ENCODE data around the gene USP10.
A peak's percentile ranks its signal among the peaks of the same experiment; 100 is the strongest.
"Not testable (repeated sequence)": the region's sequence is repeated elsewhere in the genome, so short reads cannot be mapped to it uniquely, and the experiment has no call there.

USP10 gene

DNA sequence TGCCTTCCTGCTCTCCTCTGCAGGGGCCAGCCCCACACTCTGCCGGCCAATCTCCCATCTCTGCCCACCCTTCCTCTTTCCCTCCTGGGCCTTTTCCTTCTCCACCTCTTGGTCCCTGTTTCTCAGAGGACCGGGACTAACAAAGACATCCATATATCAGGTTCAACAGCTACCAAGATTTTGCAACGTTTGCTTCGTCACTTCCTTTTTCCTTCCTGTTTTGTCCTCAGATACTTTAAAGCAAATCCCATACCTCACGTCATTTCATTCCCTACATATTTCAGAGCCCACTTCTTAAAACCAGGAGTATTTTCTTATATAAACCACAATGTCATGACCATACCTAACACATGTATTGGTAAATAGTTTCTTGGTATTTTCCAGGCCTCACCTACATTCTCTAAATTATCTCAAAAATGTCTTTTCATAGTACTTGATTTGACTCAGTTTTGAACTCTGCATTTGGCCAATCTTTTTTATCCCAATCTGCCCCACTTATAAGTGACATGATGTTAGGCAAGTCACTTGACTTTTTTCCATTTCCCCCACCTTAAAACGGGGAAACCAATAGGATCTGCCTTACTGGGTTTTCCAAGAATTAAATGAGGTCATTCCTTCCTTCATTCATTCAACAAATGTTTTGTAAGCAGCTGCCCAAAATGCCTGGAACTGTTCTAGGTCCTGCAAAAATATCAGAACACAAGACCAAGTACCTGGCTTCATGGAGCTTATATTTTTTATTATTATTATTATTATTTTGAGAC lies 7.2 kb upstream of the USP10 start:
- Mint-ChIP-seq H3K9me3 (no peaks in the 10 kb centered on the region), H3K36me3 (ENCODE audit: insufficient read depth) (no peaks in the 10 kb centered on the region), H3K4me3 (no peak overlapping the region), H3K4me1 (no peaks in the 10 kb centered on the region), H3K27ac (ENCODE audit: low read depth) (no peak overlapping the region), H3K27me3 (peaks cover 14% of the 10 kb centered on the region)
- DNase-seq (ENCODE audit: low spot score in 2 of 2) (no peak), ATAC-seq (replicated peaks; ENCODE audit: extremely low read depth, poor library complexity, severe bottlenecking) (no peak)

DNA sequence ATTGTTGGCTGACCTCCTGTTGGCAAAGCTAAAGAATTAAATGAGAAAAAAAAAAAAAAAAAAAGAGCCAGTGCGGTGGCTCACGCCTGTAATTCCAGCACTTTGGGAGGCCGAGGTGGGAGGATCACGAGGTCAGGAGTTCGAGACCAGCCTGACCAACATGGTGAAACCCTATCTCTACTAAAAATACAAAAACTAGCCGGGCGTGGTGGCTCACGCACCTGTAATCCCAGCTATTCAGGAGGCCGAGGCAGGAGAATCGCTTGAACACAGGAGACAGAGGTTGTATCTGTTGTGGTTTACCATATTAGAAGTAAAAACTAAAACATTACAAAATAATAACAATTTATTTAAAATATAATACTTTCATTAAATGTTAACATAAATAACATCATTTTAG lies 5.9 kb upstream of the USP10 start:
- not testable (repeated sequence) for H3K9me3 Mint-ChIP-seq; H3K27ac Mint-ChIP-seq (ENCODE audit: low read depth); H3K36me3 Mint-ChIP-seq (ENCODE audit: insufficient read depth); H3K4me1 Mint-ChIP-seq; ATAC-seq (replicated peaks; ENCODE audit: extremely low read depth, poor library complexity, severe bottlenecking); H3K4me3 Mint-ChIP-seq; DNase-seq (ENCODE audit: low spot score in 2 of 2)
- peaks cover 14% of the 10 kb centered on the region for H3K27me3 Mint-ChIP-seq

DNA sequence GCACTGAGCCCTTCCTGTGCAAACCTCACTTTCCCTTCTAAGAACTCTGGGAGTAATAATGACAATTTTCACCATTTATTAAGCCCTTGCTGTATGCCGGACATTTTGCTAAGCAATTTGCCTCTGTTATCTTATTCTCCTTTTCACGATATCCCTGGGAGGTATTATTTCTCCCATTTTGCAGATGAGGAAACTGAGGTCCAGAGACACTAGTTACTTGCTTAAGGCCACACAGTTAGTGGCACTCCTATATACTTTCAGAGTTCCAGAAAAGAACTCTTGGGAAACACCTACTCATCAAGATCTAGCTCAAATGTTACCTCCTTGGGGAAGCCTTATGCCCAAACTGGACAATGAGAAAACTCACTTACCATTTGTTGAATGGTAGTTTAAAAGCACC lies 4.8 kb upstream of the USP10 start:
- no peak for DNase-seq (ENCODE audit: low spot score in 2 of 2)
- Mint-ChIP-seq H3K9me3 (no peaks in the 10 kb centered on the region), H3K4me1 (no peaks in the 10 kb centered on the region), H3K4me3 (no peak overlapping the region), H3K27me3 (peaks cover 8% of the 10 kb centered on the region), H3K27ac (ENCODE audit: low read depth) (no peak overlapping the region), H3K36me3 (ENCODE audit: insufficient read depth) (no peaks in the 10 kb centered on the region)
- no peak for ATAC-seq (replicated peaks; ENCODE audit: extremely low read depth, poor library complexity, severe bottlenecking)

DNA sequence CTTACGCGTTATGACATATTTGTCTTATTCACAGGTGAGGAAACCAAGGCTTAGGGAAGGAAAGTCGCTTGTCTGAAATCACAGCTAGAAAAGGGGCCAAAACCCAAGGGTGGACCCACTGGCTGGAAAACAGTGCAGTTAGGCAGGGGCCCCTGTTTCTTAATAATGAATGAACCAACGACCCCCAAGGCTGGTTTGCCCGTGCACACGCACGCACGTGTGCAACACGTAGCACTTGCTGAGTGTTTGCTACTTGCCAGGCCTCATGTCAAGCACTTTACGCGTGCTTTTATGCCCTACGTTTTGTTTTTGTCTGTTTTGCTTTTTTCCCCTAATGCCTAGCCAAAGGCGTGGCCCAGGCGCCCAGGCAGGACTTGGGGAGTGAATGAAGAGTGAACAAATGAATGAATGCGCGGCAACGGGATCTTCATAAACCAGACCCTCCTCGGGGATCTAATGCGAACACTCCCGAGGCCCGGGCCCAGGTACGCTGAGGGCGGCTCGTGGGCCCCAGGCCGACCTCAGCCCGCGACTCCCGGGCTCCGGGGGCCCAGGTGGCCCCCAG lies 571 bp upstream of the USP10 start:
- DNase-seq (ENCODE audit: low spot score in 2 of 2) (peak in 1 of 2 donors; percentile 17), ATAC-seq (replicated peaks; ENCODE audit: extremely low read depth, poor library complexity, severe bottlenecking) (no peak)
- H3K4me3 Mint-ChIP-seq: peak overlapping the region; percentile 92
- H3K4me1 Mint-ChIP-seq: peaks cover 23% of the 10 kb centered on the region
- peaks cover 8% of the 10 kb centered on the region for H3K36me3 Mint-ChIP-seq (ENCODE audit: insufficient read depth)
- no peaks in the 10 kb centered on the region for H3K27me3 Mint-ChIP-seq
- H3K9me3 Mint-ChIP-seq: no peaks in the 10 kb centered on the region
- peak overlapping the region; percentile 90 for H3K27ac Mint-ChIP-seq (ENCODE audit: low read depth)

GRCh38 chr16:84700446-84701300 lies 873 bp downstream of the USP10 start:
- ATAC-seq (replicated peaks; ENCODE audit: extremely low read depth, poor library complexity, severe bottlenecking): peak; percentile 68
- H3K4me1 Mint-ChIP-seq: peaks cover 36% of the 10 kb centered on the region

GRCh38 chr16:84703681-84704080 lies 3.9 kb downstream of the USP10 start:
- H3K9me3 Mint-ChIP-seq: no peaks in the 10 kb centered on the region
- ATAC-seq (replicated peaks; ENCODE audit: extremely low read depth, poor library complexity, severe bottlenecking): no peak

More at GRCh38 chr16:84700446-84701300, 873 bp downstream of the USP10 start:
- Mint-ChIP-seq H3K36me3 (ENCODE audit: insufficient read depth) (peaks cover 8% of the 10 kb centered on the region), H3K27me3 (no peaks in the 10 kb centered on the region), H3K27ac (ENCODE audit: low read depth) (peak overlapping the region; percentile 90), H3K9me3 (no peaks in the 10 kb centered on the region), H3K4me3 (peak overlapping the region; percentile 92)
- peak; percentile 23 for DNase-seq (ENCODE audit: low spot score in 2 of 2)

DNA sequence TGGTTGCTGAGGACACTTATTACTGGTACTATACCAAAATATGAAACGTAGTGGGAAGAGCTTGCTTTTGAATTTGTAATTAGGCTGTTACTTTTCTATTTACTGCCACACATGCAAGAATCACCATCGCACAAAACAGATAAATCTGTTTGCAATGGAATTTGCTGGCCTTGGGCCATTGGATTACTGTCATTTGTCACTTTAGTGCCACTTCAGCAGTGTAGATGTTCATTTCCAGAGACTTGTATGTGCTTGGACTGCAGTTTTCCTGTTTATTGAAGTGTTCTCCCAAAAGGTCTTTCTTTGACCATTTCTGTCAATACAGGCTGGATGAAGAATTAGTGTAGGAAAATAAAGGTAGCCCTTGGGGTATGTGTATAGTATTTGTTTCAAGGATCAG lies 4.5 kb downstream of the USP10 start:
- Mint-ChIP-seq H3K36me3 (ENCODE audit: insufficient read depth) (peaks cover 11% of the 10 kb centered on the region), H3K9me3 (no peaks in the 10 kb centered on the region), H3K4me3 (no peak overlapping the region), H3K4me1 (peaks cover 50% of the 10 kb centered on the region), H3K27ac (ENCODE audit: low read depth) (no peak overlapping the region), H3K27me3 (no peaks in the 10 kb centered on the region)
- ATAC-seq (replicated peaks; ENCODE audit: extremely low read depth, poor library complexity, severe bottlenecking) (no peak), DNase-seq (ENCODE audit: low spot score in 2 of 2) (no peak)

More at GRCh38 chr16:84703681-84704080, 3.9 kb downstream of the USP10 start:
- H3K4me3 Mint-ChIP-seq: no peak overlapping the region
- no peak for DNase-seq (ENCODE audit: low spot score in 2 of 2)
- peaks cover 44% of the 10 kb centered on the region for H3K4me1 Mint-ChIP-seq
- peaks cover 11% of the 10 kb centered on the region for H3K36me3 Mint-ChIP-seq (ENCODE audit: insufficient read depth)
- H3K27me3 Mint-ChIP-seq: no peaks in the 10 kb centered on the region
- no peak overlapping the region for H3K27ac Mint-ChIP-seq (ENCODE audit: low read depth)

- H3K27me3 Mint-ChIP-seq: no peaks in the 10 kb centered on the region
- no peak for DNase-seq (ENCODE audit: low spot score in 2 of 2)
- H3K36me3 Mint-ChIP-seq (ENCODE audit: insufficient read depth): peaks cover 9% of the 10 kb centered on the region
- peaks cover 69% of the 10 kb centered on the region for H3K4me1 Mint-ChIP-seq
- ATAC-seq (replicated peaks; ENCODE audit: extremely low read depth, poor library complexity, severe bottlenecking): no peak
- no peaks in the 10 kb centered on the region for H3K9me3 Mint-ChIP-seq
- no peak overlapping the region for H3K4me3 Mint-ChIP-seq
- H3K27ac Mint-ChIP-seq (ENCODE audit: low read depth): no peak overlapping the region
Measured at GRCh38 chr16:84706856-84707255, 7.1 kb downstream of the USP10 start.

DNA sequence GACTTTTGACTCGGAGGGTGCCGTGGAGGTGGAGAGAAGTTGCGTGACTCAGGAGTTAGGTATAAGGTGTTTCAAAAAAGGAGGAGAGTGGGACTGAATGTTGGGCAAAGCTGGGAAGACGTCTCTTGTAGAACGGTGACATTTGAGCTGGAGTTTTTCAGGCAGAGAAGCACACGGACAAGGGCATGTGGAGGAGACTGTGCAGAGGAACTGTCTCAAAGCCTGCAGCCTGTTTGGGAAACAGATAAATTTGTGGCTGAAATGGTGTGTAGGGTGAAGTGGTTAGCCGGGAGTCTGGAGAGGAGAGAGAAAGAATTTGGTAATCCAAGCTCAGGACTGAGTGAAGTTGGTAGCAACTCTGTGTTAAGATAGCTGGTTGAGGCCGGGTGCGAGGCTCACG lies 9.8 kb downstream of the USP10 start:
- H3K9me3 Mint-ChIP-seq: no peaks in the 10 kb centered on the region

GRCh38 chr16:84710686-84711085 lies 10.9 kb downstream of the USP10 start:
- Mint-ChIP-seq H3K27ac (ENCODE audit: low read depth) (peak overlapping the region; percentile 56), H3K4me3 (no peak overlapping the region), H3K36me3 (ENCODE audit: insufficient read depth) (peaks cover 9% of the 10 kb centered on the region), H3K4me1 (peaks cover 71% of the 10 kb centered on the region), H3K9me3 (no peaks in the 10 kb centered on the region), H3K27me3 (no peaks in the 10 kb centered on the region)
- no peak for ATAC-seq (replicated peaks; ENCODE audit: extremely low read depth, poor library complexity, severe bottlenecking)
- DNase-seq (ENCODE audit: low spot score in 2 of 2): no peak

More for the DNA sequence above, 9.8 kb downstream of the USP10 start:
- H3K4me3 Mint-ChIP-seq: peak overlapping the region; percentile 5
- no peak overlapping the region for H3K27ac Mint-ChIP-seq (ENCODE audit: low read depth)
- peaks cover 9% of the 10 kb centered on the region for H3K36me3 Mint-ChIP-seq (ENCODE audit: insufficient read depth)
- peaks cover 76% of the 10 kb centered on the region for H3K4me1 Mint-ChIP-seq
- ATAC-seq (replicated peaks; ENCODE audit: extremely low read depth, poor library complexity, severe bottlenecking) (no peak), DNase-seq (ENCODE audit: low spot score in 2 of 2) (no peak)
- no peaks in the 10 kb centered on the region for H3K27me3 Mint-ChIP-seq

DNA sequence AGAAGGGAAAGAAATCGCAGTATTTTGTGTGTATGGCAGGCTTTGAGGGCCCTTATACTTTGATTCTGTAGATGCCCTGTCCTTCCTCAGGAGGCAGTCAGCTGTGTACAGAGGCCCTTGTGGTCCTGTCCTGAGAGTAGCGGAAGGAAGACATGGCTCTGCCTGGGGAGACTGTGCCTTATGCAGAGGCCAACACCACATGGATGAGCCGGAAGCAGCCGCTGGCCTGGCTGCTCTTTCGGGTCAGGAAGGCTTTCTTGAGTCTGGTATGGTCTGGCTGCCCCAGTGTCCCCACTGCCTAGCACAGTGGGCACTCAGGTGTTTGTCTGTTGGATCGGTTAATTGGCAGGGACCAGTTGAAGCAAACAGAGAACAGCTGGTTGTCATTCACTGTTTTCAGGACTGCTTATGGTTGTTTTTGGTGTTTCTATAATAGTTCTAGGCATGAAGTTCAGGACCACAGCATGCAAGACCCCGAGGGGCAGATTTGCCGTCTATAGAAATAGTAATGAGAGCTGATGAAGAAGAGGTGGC lies 12.4 kb downstream of the USP10 start:
- Mint-ChIP-seq H3K4me1 (peaks cover 83% of the 10 kb centered on the region), H3K27me3 (no peaks in the 10 kb centered on the region), H3K9me3 (no peaks in the 10 kb centered on the region), H3K36me3 (ENCODE audit: insufficient read depth) (peaks cover 11% of the 10 kb centered on the region), H3K4me3 (no peak overlapping the region), H3K27ac (ENCODE audit: low read depth) (no peak overlapping the region)
- DNase-seq (ENCODE audit: low spot score in 2 of 2) (no peak), ATAC-seq (replicated peaks; ENCODE audit: extremely low read depth, poor library complexity, severe bottlenecking) (no peak)

Data from central memory CD8-positive, alpha-beta T cell (primary cell).